Measurements from ENCODE around the gene OPCML.

DNA sequence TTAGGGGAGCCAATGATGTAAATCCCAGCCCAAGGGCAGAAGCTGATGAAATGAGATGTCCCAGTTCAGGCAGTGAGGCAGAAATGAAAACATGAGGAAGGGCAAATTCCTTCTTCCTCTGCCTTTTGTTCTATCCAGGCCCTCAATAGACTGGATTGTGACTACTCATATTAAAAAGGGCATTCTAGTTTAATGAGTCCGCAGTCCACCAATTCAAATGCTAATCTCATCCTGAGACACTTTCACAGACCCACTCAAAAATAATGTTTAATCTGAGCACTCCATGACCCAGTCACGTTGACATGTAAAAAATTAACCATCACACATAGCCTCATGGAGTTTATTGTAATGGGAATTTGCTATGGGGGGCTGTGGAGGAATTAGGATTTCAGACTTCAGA lies 717.9 kb downstream of the OPCML start:
- TF ChIP-seq, protein P1, sequence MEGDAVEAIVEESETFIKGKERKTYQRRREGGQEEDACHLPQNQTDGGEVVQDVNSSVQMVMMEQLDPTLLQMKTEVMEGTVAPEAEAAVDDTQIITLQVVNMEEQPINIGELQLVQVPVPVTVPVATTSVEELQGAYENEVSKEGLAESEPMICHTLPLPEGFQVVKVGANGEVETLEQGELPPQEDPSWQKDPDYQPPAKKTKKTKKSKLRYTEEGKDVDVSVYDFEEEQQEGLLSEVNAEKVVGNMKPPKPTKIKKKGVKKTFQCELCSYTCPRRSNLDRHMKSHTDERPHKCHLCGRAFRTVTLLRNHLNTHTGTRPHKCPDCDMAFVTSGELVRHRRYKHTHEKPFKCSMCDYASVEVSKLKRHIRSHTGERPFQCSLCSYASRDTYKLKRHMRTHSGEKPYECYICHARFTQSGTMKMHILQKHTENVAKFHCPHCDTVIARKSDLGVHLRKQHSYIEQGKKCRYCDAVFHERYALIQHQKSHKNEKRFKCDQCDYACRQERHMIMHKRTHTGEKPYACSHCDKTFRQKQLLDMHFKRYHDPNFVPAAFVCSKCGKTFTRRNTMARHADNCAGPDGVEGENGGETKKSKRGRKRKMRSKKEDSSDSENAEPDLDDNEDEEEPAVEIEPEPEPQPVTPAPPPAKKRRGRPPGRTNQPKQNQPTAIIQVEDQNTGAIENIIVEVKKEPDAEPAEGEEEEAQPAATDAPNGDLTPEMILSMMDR (IDR thresholded peaks at IDR 0.05; ENCODE audit: low read depth, low read length, poor library complexity, severe bottlenecking): no peak
- no peak for TF ChIP-seq EZH2phosphoT487 (IDR thresholded peaks at IDR 0.05; ENCODE audit: borderline replicate concordance, low read length)

Measured in DOHH2 (cell line).